COLO829 (cell line): ENCODE measurements around the gene CCDC40.

Experiments
- DNase-seq: peaks from one replicate; pipeline ENCODE4 v3.0.0; 2012; ENCODE audit warnings: low spot score

The CCDC40 gene

DNA sequence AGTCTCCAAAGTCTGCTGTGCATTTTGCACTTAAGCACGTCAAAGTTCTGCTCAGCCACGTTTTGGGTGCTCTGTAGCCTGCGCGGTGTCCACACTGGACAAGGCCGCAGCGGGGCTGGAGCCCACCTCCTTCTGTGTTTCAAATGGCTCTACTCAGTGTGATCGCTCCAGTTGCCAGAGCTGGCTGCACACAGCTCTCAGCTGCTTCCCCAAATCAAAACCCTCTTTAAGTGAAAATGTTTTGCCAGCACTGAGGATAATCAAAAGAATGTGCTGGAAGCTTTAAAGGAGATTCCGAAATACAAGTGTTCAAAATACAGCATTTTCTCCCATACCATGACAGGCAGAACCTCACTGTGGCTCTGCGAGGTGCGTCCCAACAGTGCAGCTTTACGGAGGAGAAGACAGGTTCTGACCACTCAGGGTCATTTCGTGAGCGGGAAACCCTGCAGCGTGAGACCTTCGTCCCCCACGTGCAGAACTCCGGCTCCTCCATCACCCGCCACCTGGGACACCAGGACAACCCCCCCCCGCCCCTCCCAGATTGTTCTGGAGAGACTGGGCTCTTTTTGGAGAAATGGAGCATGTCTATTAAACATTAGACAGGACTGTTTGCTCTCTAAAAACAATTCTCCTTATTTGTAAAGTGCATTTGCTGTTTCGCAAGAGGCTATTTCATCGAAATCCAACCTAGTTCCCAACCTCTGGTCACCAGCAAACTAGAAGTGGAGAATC lies 17.4 kb upstream of the CCDC40 start:
- no peak for DNase-seq

- DNase-seq: no peak
Observed at GRCh38 chr17:80021600-80021999, 14.8 kb upstream of the CCDC40 start.

DNA sequence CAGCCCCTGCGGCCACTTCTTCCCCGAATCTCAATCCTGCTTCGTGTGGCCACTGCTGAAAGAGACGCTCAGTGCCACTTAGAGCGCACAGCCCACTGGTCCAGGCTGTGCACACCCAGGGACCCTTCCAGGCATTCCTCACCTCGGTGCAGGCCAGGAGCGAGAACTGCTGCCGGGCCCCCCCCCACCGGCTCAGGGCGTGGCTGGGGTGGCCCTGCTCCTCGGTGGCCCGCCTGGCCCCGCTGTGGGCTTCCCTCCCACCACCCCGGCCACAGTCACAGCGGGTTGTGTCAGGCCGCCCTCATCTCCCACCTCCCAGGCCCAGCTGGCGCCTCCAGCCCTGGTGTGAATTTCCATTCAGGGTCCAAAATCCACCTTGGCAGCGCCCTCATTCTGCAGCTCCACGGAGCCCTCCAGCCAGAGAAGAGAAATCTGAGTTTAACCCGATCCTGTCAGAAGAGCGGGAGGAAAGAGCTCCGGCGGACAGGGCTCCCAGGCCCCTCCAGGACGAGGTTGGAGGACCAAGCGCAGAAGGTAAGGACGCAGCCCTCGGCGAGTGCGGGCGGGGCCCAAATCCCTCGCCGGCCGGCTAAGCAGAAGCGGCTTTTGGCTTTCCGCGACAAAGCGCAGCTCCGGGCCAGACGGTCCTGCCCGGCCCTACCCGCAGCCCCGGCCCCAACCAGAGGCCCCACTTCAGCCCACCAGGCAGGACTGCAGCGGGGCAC lies 12.8 kb upstream of the CCDC40 start:
- no peak for DNase-seq

- DNase-seq: no peak
Observed at GRCh38 chr17:80024206-80024972, 12.1 kb upstream of the CCDC40 start.

DNA sequence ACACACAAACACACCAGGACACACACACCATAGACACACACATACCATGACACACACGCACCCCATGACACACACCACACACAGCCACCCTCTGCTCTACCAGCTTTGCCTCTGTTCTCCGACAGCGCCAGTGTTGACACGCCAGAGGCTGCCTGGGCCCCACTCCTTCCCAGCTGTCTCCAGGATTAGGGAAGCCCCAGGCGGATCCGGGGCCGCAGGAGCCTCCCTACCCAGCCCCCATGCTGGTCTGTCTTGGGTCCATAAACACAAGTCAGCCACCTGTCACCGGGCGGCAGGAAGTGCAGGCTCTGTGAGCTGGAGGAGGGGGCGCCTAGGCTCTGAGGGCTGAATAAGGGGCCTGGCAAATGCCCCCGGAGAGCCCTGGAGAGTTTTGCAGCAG lies 11.3 kb upstream of the CCDC40 start:
- no peak for DNase-seq

DNA sequence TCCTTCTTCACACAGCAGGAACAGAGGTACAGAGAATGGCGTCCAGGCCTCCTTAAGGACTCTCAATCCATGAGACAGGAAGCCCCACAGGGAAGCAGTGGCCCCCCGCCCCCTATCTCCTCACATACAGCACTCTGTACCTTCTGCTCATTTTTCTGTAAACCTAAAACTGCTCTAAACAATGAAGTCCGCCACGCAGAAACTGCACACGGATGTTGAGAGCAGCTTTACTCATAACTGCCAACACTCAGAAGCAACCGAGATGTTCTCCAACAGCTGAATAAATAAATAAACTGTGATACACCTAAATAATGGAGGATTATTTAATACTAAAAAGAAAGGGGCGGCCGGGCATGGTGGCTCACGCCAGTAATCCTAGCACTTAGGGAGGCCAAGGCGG lies 10.6 kb upstream of the CCDC40 start:
- no peak for DNase-seq

DNA sequence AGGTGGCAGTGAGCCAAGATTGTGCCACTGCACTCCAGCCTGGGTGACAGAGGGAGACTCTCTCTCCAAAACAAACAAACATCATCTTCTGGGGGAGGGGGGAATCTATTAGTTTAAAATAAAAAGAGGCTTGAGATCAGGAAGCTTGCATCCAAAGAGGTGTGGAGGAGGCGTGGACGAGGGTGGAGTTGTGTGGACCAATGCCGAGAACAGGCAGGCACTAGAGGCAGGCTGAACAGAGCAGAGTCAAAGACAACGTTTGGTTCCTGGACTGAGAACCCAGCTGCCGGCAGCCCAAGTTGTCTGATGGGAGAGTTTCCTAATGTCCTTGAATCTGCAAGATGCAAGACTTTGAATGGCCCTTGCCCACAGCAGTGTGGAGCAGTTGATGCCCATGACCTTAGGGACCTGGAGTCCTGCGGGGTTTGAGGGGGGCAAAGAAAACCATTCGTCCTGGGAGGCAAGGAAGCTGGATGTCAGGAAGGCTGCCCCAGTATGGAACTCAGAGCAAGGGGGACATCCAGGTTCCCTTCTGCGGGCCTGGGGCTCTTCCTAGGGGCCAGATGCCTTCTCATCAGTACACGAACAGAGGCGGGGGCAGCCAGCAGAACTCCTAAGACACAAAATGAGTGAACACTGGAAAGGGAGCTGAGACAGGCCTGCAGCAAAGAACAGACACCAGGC lies 9.9 kb upstream of the CCDC40 start:
- DNase-seq: no peak

DNA sequence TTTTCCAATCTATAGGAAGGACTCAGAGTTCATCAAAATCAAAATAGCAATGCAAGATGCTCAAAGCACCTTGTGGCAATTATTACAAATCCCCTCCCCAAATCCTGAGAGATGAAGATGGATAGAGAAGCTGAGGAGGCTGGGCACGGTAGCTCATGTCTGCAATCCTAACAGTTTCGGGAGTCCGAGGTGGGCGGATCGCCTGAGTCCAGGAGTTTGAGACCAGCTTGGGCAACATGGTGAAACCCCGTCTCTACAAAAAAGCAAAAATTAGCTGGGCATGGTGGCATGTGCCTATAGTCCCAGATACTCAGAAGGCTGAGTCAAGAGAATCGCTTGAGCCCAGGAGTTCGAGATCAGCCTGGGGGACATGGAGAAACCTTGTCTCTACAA lies 9.4 kb upstream of the CCDC40 start:
- no peak for DNase-seq

DNA sequence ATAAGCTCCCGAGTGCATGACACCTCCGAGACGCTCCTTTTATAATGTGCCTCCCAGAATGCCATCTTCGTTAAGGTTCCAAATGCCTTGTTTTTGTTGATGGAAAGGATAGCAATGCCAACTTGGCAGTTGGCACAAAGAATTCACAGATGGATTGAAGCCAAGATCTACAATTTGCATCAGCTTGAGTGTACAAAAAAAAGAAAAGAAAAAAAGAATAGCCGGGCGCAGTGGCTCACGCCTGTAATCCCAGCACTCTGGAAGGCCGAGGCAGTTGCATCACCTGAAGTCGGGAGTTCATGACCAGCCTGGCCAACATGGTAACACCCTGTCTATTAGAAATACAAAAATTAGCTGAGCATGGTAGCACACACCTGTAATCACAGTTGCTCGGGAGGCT lies 8.4 kb upstream of the CCDC40 start:
- no peak for DNase-seq

DNA sequence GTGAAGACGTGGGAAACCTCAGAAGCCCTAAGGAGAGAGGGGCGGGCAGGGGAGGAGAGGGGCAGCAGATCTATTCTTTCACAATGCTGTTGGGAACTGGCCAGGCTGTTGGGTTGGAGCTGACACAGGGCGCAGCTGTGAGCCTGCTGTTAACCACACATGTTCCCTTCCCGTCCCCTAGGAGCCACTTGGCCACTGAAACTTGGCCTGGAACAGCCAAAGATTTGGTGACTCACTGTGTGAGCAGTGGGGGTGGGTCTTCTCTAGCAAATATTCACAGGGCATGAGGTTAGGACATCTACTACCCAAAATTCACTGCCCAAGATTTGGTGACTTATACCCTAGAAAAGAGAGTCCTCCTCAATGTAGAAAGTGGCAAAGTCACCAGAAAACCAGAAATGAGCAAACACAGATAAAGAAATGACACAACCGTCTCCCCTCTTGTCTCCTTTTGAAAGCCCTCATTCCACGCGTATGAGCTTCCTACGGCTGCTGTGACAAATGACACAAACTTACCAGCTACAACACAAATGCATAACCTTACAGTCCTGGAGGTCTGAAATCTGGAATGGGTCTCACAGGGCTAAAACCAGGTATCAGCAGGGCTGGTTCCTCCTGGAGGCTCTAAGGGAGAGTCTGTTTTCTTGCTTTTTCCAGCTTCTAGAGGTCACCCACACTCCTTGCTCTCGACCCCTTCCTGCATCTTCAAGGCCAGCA lies 7.0 kb upstream of the CCDC40 start:
- no peak for DNase-seq

DNA sequence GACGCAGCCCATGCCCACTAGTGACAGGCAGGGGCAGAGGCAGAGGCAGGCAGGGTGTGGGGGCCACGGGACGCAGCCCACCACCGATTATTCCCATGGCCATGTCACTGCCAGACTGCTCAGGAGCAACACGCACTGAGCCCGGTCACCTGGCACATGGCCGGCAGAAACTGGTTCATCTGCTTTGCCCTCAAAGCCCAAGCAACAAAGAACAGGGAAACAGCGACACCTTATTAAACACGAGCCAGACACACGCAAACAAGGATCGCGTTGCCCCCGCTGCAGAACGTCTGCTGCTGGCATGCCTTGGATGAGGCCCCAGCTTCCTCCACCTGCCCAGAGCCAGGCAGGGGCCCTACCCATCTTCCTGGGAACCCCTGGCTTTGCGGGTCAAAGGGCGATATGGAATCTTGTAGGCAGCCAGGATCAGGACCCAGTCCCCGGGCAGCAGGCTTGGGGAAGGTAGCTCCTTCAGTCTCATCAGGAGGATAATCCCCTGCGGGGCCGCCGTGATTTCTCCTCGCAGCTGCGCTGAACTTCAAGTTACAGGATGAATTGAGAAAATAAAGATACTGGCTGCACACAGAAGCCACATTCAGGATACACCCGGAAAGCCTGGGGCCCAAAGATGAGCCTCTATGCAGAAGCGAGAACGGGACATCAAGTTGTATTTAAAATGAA lies 5.6 kb upstream of the CCDC40 start:
- no peak for DNase-seq

- no peak for DNase-seq
Observed at GRCh38 chr17:80031691-80032430, 4.6 kb upstream of the CCDC40 start.

GRCh38 chr17:80032614-80033171 lies 3.7 kb upstream of the CCDC40 start:
- no peak for DNase-seq

DNA sequence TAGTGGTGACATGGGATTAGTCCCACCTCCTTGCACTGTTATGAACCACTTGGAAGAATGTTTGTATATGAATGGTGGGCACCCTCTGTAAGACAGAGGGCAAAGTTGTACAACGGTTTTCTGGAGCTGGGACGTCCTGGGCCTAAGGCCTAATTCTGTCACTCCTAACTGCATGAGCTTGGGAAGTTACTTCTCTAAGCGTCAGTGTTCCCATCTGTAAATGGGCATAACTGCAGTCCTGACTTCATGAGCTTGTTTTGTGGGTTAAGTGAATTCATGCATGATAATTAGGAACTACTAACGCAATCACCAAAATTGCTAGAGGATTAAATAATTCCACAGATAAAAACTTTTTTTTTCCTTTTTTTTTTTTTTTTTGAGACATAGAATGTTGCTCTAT lies 2.6 kb upstream of the CCDC40 start:
- DNase-seq: no peak

GRCh38 chr17:80034791-80035686 lies 1.4 kb upstream of the CCDC40 start:
- no peak for DNase-seq

GRCh38 chr17:80035687-80035936 lies 830 bp upstream of the CCDC40 start, which contains the start of gene TBC1D16:
Gene TBC1D16, minus strand, starts transcription at chr17:80035872. Its CDS starts 22,325 bp downstream, at chr17:80013547.
- DNase-seq: no peak

- DNase-seq: peak; percentile 33
Observed at GRCh38 chr17:80036715-80037477, 454 bp downstream of the CCDC40 start.

DNA sequence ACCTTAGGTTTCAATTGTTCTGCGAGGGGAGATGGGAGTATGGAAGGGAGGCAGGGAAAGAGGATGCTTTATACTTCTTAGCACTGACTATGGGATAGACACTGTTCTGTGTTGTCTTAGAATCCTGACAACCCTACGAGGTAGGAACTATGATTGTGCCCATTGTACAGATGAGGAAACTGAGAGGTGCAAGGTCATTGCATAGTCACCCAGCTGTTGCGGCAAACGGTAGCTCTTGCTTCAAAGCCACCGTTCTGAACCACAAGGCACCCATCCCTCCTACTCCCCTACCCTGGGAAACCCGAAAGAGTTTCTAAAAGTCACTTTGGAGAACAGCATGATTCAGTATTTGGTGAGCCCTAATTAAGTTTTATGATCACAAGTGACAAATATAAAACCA lies 7.5 kb downstream of the CCDC40 start:
- no peak for DNase-seq

GRCh38 chr17:80045703-80046102 lies 9.3 kb downstream of the CCDC40 start:
- no peak for DNase-seq
